CD4-positive, alpha-beta T cell treated with Interleukin-4 for 4 hours (primary cell): Measurements from ENCODE around the gene SPRING1.

Experiments
- DNase-seq: peaks from one replicate; pipeline ENCODE4 v3.0.0-alpha.2; 2020

Gene SPRING1

GRCh38 chr12:116736962-116737773 is 701 bp downstream of the SPRING1 start:
- DNase-seq = no peak

DNA sequence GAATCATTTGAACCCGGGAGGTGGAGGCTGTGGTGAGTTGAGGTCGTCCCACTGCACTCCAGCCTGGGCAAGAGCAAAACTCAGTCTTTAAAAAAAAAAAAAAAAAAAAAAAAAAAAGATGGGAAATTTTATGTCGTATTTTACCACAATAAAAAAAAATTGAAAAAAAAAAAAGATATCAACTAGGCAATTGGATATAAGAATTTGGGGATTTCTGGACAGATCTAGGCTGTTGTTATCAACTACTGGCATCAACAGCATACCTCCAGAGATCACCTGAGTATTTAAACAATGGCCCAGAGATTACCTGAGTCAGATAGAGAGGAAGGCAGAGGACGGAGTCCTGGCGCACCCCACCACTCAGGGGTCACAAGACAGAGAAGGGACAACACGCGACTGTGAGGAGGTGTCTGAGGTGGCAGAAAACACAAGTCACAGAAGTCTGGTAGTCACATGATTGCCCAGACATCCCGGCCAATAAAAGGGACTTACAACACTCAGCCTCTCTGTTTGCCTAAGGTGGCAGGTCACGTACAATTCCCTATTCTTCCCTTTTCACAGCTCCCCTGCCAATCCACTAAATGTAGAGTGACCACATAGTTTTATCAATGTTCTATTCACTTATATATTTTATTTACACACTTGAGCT is 1.8 kb downstream of the SPRING1 start:
- no peak for DNase-seq

- DNase-seq = no peak
Measured at GRCh38 chr12:116735084-116735483, 2.8 kb downstream of the SPRING1 start.

DNA sequence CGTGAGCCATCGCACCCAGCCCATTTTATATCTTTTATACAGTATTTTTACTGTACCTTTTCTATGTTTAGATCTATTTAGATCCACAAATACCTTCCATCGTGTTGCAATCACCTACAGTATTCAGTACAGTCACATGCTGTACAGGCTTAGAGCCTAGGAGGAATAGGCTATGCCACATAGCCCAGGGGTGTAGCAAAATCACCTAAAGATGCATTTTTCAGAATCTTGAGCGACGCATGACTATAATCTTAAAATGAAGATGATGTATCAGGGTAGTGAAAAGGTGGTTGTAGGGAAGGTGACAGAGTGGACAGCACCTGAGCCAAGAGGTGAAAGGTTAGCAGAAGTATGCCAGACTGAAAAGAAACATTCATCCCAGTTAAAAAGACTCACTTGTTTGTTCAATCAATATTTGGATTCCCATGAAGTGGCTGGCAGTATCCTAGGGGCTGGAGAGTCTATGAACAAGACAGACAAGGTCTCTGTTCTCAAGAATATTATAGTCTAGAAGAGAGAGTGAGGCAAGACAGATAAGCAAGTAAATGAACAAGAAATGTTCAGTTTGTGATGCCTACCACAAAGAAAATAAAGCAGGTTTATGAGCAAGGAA is 3.6 kb downstream of the SPRING1 start:
- DNase-seq = no peak

DNA sequence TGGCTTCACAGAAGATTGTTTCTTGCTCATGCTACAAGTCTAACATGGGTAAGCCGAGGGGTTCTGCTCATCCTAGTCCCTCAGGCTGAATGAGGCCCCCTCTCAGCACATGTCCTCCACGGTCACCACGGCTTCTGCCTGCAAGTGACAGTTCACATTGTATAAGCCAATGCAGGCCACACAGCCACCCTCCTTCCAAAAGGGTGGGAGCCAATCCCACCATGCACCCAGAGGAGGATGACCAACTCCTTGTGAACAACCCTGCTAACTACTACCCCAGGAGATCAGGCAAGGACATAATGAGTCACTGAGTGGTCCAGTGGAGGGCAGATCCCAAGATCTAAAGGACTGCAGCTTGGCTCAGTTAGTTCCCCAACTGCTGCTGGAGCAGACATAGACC is 6.1 kb downstream of the SPRING1 start:
- no peak for DNase-seq

GRCh38 chr12:116727891-116728290 is 10.0 kb downstream of the SPRING1 start:
- DNase-seq = no peak

DNA sequence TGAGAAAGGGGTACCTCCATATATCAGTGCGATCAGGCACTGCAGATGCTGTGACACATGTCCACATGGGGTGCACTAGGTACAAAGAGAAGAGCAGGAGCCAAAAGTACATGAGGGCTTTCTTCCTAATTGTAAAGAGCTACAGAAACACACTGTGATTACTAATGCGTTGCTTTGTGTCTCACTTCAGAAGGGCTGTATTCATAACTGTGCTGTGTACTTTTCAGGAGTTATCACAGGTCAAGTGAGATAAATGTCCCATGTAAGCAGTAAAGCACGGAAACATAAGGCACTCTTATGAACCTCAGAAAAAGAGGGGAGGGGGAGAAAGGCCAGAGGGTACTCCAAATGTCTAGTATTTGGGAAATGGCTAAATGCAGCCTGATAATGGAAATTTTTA is 10.6 kb downstream of the SPRING1 start:
- DNase-seq = no peak

- no peak for DNase-seq
Measured at GRCh38 chr12:116726694-116727093, 11.2 kb downstream of the SPRING1 start.

DNA sequence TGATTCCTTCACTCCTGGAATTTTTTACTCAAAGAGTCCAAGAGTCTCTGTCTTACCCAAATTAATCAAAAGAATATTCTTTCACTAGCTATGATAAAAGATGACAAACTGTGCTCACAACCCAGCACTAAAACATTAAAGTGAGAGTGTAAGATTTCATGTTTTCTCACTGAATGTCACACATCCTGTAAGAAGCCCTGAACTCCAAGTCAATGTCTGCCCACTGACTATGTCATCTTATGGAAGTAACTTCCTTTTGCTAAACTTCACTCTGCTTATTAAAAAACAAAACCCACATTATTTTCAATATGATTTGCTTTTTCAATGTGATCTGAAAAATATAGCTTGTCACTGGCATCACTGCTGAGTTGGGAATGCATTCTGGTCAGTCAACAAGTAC is 15.6 kb downstream of the SPRING1 start:
- no peak for DNase-seq

- no peak for DNase-seq
Measured at GRCh38 chr12:116719731-116720528, 17.9 kb downstream of the SPRING1 start.

- no peak for DNase-seq
Measured at GRCh38 chr12:116718655-116719454, 19.0 kb downstream of the SPRING1 start.

GRCh38 chr12:116717466-116718437 is 20.1 kb downstream of the SPRING1 start:
- DNase-seq = no peak

DNA sequence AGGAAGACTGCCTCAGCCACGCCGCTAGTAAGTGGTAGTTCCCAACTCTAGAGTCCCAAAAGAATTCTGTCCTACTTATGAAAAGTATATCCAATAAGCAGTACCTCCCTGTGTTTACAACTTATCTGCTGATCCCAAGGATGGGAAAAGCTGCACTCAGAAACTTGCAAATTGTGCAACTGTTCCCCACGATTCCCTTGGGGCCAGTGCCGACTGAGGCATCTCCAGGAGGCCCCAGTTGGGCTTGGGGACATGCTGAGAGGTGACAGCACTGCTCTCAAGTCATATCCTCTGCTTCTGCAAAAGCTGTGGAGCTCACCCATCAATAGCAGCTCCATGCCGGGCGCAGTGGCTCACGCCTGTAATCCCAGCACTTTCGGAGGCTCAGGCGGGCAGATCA is 23.7 kb downstream of the SPRING1 start:
- DNase-seq = no peak

DNA sequence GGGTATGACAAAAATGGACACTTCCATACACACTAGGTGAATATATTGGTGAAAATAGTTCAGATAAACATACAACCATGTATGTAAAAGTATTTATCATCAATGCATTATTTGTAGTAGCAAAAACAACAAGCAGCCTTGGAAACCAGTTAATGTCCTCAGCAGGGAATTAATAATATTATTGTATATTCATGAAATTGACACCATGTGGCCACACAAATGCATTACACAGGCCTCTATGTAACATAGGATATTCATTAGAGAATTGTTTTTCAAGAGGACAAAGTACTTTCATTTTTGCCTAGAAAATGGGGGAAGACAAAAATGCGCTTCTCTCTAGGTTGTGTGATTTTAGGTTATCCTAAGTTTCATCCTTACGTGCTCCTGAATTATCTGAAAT is 24.3 kb downstream of the SPRING1 start:
- no peak for DNase-seq

GRCh38 chr12:116712458-116713303 is 25.2 kb downstream of the SPRING1 start:
- DNase-seq = no peak

- no peak for DNase-seq
Measured at GRCh38 chr12:116710370-116711150, 27.3 kb downstream of the SPRING1 start.

- no peak for DNase-seq
Measured at GRCh38 chr12:116709768-116710167, 28.1 kb downstream of the SPRING1 start.

DNA sequence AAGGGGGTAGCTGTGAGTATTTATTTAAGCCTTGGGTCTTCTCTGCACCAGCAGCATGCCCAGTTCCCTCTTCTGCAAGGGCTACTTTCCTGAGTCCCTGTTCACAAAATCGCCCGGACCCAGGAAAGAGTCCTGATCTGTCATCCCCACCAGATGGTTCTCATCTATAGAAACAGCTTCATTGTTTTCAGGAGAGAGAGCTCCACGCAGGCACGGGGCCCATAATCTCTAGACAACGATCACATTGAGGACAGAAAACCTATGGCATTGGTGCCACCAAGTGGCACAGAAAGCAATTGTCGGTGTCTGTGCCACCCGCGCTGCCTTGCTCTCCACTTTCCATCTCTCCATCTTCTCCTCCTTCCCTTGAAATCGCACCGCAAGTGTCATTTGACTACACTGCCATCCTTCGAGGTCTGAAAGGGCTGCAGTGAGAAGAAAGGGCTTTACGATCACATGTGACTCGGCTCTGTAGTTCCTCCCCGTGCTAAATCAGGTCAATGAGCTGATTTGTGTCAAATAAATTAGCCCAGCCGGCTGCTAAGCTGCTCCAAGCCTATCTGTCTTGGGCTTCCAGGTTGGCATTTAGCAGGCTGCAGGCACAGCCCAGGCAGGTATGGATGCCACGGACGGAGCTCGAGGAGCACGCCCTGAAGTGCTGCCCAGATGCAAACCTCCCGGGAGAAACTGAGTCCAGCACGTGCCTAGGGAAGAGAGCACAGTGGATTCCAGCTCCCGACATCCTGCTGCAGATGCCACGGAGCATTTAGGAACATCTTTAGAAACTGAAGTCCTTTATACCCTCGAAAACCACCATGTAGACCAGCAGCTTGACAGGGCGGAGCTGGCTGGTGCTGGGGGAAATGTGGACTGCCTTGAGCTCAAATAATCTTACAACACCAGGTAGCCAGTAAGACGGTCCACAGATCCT is 28.8 kb downstream of the SPRING1 start:
- DNase-seq = peak; percentile 33
